HepG2 (cell line): ENCODE results near the gene RMND5A. TPM values are rescaled to one million over a fixed set of nuclear protein-coding genes. Genes with fewer than 3 reads are reported as not detected.

Source experiments
- ARNT ChIP-seq: fragments of 450-650 bp; IDR thresholded peaks from 2 replicates; pipeline ENCODE4 v1.6.1; 2017
- FOXM1 ChIP-seq: sonication (generic); formaldehyde crosslinking; IDR thresholded peaks from 2 replicates; pipeline ENCODE4 v1.5.0; 2020; ENCODE audit warnings: missing genetic modification reagents
- FOXP1 ChIP-seq, 2 experiments: fragments of 450-650 bp in 1 of 2; IDR thresholded peaks; 2 replicates each; pipeline ENCODE4 v1.6.1; 2017 to 2018; ENCODE audit warnings: antibody characterized with exemption in 1 of 2
- LCORL ChIP-seq, 2 experiments: fragments of 450-650 bp in 1 of 2; sonication (generic) in 1 of 2; formaldehyde crosslinking in 1 of 2; IDR thresholded peaks; 2 replicates each; pipeline versions ENCODE4 v1.5.0 to v1.6.1; 2017 to 2020; ENCODE audit warnings: antibody characterized with exemption in 1 of 2, missing genetic modification reagents in 1 of 2
- MYNN ChIP-seq: sonication (generic); formaldehyde crosslinking; IDR thresholded peaks from 2 replicates; pipeline ENCODE4 v1.4.0; 2020; ENCODE audit warnings: mild to moderate bottlenecking, low read depth, missing genetic modification reagents
- SCMH1 ChIP-seq: sonication (generic); formaldehyde crosslinking; IDR thresholded peaks from 2 replicates; pipeline ENCODE4 v1.9.0; 2021; ENCODE audit warnings: missing genetic modification reagents, mild to moderate bottlenecking, borderline replicate concordance
- SNAPC2 ChIP-seq: sonication (generic); formaldehyde crosslinking; IDR thresholded peaks from 2 replicates; pipeline ENCODE4 v1.8.1; 2022; ENCODE audit warnings: mild to moderate bottlenecking, missing genetic modification reagents
- ZBTB8A ChIP-seq: sonication (generic); formaldehyde crosslinking; IDR thresholded peaks from 2 replicates; pipeline ENCODE4 v1.4.0; 2020; ENCODE audit warnings: mild to moderate bottlenecking, low read depth, missing genetic modification reagents, borderline replicate concordance
- ZFX ChIP-seq: sonication (generic); formaldehyde crosslinking; IDR thresholded peaks from 2 replicates; pipeline ENCODE4 v1.4.0; 2020; ENCODE audit warnings: mild to moderate bottlenecking, low read depth, missing genetic modification reagents, moderate library complexity
- ZNF775 ChIP-seq: sonication (generic); formaldehyde crosslinking; IDR thresholded peaks from 2 replicates; pipeline ENCODE4 v1.4.0; 2020; ENCODE audit warnings: missing genetic modification reagents, mild to moderate bottlenecking, moderate library complexity, borderline replicate concordance
- polyA plus RNA-seq, 8 experiments: library from polyadenylated mRNA; depleted of rRNA in 3 of 8; stranded (reverse) in 7 of 8; unstranded in 1 of 8; fragments of >200 nt; fragmentation: Illumina TruSeq in 4 of 8; extraction: Trizol in 4 of 8; gene quantifications; 2 replicates each; pipeline versions ENCODE4 v1.2.1 to v1.2.3, GENCODE V29; 2011 to 2016; ENCODE audit warnings: low read depth in 4 of 8, missing spikeins in 1 of 8, mixed read lengths in 1 of 8; ENCODE audit not compliant: insufficient read depth in 1 of 8
- total RNA-seq, 5 experiments: library from RNA; depleted of rRNA; stranded (reverse); fragments of >200 nt; fragmentation: Illumina TruSeq; extraction: Trizol; gene quantifications; 2 replicates each; pipeline ENCODE4 v1.2.3, GENCODE V29; 2016; ENCODE audit warnings: low read depth in 1 of 5
- TF ChIP-seq, protein P1 (sequence below): sonication (generic); formaldehyde crosslinking; IDR thresholded peaks from 2 replicates; pipeline ENCODE4 v1.5.0; 2020; ENCODE audit warnings: missing genetic modification reagents
- TF ChIP-seq, protein P2 (sequence below): sonication (generic); formaldehyde crosslinking; IDR thresholded peaks from 2 replicates; pipeline ENCODE4 v1.5.0; 2020; ENCODE audit warnings: missing genetic modification reagents
- TF ChIP-seq, protein P3 (sequence below): sonication (generic); formaldehyde crosslinking; IDR thresholded peaks from 2 replicates; pipeline ENCODE4 v1.4.0; 2020; ENCODE audit warnings: missing genetic modification reagents, mild to moderate bottlenecking, borderline replicate concordance
- TF ChIP-seq, protein P4 (sequence below): sonication (generic); formaldehyde crosslinking; IDR thresholded peaks from 2 replicates; pipeline ENCODE4 v1.4.0; 2020; ENCODE audit warnings: missing genetic modification reagents
- TF ChIP-seq, protein P5 (sequence below): sonication (generic); formaldehyde crosslinking; IDR thresholded peaks from one replicate; pipeline ENCODE4 v1.5.1; 2020; ENCODE audit warnings: mild to moderate bottlenecking, missing genetic modification reagents; ENCODE audit errors: not compliant biosample characterization

RMND5A gene
- total and polyA plus RNA-seq, 2 of the 13 experiments (the other 11 are each of a cell fraction or from before 2014, with no cell fraction given): 31.0 to 66.4 TPM

DNA sequence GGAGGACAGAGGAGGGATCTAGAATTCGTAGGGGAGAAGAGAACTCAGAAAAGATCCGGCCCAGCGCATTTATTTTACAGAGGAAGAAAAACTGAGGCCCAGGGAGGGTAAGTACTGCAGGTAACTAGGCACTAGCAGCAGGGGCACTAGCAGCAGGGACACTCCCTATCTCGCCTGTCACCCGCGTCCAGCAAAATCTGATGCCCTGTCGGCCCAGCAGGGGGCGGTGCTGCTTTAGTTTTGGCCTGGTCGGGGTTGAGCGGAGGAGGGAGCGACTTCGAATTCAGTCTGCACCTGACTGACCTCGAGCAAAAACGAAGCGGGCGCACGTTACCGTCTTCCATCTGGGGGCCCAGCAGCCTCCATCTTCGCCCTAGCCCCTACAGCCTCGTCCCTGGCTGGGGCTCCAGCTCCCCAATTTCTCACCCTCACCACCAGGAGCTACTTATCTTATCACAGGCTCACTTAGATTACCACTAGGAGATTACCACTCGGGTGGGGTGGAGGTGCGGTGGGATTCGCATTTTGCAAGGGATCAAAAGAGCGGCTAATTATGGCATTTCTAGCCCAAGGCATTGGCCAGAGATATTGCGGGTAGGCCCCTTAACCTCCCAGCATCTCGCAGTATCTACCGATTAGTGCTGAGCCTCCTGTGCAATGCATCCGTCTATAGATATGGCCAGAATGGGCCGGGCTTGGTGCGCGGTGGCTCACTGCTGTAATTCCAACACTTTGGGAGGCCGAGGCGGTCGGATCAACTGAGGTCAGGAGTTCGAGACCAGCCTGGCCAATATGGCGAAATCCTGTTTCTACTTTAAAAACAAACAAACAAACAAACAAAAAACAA is 88.4 kb downstream of the RMND5A start (continued):
- TF ChIP-seq ZNF775: no peak
- TF ChIP-seq FOXP1 (IDR thresholded peaks at IDR 0.05): no peak
- no peak for TF ChIP-seq FOXP1 (CRISPR knock-in tag; IDR thresholded peaks at IDR 0.05)
- no peak for TF ChIP-seq MYNN (CRISPR knock-in tag)
- peak; percentile 55; the same call in 1 of the 2 replicates for TF ChIP-seq ZFX
- no peak for TF ChIP-seq FOXM1 (CRISPR knock-in tag)
- TF ChIP-seq, protein P1, sequence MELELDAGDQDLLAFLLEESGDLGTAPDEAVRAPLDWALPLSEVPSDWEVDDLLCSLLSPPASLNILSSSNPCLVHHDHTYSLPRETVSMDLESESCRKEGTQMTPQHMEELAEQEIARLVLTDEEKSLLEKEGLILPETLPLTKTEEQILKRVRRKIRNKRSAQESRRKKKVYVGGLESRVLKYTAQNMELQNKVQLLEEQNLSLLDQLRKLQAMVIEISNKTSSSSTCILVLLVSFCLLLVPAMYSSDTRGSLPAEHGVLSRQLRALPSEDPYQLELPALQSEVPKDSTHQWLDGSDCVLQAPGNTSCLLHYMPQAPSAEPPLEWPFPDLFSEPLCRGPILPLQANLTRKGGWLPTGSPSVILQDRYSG (CRISPR knock-in tag): no peak
- TF ChIP-seq, protein P2, sequence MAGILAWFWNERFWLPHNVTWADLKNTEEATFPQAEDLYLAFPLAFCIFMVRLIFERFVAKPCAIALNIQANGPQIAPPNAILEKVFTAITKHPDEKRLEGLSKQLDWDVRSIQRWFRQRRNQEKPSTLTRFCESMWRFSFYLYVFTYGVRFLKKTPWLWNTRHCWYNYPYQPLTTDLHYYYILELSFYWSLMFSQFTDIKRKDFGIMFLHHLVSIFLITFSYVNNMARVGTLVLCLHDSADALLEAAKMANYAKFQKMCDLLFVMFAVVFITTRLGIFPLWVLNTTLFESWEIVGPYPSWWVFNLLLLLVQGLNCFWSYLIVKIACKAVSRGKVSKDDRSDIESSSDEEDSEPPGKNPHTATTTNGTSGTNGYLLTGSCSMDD: no peak
- TF ChIP-seq, protein P3, sequence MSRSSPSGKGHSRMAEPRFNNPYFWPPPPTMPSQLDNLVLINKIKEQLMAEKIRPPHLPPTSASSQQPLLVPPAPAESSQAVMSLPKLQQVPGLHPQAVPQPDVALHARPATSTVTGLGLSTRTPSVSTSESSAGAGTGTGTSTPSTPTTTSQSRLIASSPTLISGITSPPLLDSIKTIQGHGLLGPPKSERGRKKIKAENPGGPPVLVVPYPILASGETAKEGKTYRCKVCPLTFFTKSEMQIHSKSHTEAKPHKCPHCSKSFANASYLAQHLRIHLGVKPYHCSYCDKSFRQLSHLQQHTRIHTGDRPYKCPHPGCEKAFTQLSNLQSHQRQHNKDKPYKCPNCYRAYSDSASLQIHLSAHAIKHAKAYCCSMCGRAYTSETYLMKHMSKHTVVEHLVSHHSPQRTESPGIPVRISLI (CRISPR knock-in tag): peak; percentile 63; the same call in 1 of the 2 replicates
- TF ChIP-seq, protein P4, sequence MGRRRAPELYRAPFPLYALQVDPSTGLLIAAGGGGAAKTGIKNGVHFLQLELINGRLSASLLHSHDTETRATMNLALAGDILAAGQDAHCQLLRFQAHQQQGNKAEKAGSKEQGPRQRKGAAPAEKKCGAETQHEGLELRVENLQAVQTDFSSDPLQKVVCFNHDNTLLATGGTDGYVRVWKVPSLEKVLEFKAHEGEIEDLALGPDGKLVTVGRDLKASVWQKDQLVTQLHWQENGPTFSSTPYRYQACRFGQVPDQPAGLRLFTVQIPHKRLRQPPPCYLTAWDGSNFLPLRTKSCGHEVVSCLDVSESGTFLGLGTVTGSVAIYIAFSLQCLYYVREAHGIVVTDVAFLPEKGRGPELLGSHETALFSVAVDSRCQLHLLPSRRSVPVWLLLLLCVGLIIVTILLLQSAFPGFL: no peak
- TF ChIP-seq ARNT: no peak
- TF ChIP-seq SNAPC2 (CRISPR knock-in tag): no peak
- no peak for TF ChIP-seq SCMH1
- TF ChIP-seq, protein P5, sequence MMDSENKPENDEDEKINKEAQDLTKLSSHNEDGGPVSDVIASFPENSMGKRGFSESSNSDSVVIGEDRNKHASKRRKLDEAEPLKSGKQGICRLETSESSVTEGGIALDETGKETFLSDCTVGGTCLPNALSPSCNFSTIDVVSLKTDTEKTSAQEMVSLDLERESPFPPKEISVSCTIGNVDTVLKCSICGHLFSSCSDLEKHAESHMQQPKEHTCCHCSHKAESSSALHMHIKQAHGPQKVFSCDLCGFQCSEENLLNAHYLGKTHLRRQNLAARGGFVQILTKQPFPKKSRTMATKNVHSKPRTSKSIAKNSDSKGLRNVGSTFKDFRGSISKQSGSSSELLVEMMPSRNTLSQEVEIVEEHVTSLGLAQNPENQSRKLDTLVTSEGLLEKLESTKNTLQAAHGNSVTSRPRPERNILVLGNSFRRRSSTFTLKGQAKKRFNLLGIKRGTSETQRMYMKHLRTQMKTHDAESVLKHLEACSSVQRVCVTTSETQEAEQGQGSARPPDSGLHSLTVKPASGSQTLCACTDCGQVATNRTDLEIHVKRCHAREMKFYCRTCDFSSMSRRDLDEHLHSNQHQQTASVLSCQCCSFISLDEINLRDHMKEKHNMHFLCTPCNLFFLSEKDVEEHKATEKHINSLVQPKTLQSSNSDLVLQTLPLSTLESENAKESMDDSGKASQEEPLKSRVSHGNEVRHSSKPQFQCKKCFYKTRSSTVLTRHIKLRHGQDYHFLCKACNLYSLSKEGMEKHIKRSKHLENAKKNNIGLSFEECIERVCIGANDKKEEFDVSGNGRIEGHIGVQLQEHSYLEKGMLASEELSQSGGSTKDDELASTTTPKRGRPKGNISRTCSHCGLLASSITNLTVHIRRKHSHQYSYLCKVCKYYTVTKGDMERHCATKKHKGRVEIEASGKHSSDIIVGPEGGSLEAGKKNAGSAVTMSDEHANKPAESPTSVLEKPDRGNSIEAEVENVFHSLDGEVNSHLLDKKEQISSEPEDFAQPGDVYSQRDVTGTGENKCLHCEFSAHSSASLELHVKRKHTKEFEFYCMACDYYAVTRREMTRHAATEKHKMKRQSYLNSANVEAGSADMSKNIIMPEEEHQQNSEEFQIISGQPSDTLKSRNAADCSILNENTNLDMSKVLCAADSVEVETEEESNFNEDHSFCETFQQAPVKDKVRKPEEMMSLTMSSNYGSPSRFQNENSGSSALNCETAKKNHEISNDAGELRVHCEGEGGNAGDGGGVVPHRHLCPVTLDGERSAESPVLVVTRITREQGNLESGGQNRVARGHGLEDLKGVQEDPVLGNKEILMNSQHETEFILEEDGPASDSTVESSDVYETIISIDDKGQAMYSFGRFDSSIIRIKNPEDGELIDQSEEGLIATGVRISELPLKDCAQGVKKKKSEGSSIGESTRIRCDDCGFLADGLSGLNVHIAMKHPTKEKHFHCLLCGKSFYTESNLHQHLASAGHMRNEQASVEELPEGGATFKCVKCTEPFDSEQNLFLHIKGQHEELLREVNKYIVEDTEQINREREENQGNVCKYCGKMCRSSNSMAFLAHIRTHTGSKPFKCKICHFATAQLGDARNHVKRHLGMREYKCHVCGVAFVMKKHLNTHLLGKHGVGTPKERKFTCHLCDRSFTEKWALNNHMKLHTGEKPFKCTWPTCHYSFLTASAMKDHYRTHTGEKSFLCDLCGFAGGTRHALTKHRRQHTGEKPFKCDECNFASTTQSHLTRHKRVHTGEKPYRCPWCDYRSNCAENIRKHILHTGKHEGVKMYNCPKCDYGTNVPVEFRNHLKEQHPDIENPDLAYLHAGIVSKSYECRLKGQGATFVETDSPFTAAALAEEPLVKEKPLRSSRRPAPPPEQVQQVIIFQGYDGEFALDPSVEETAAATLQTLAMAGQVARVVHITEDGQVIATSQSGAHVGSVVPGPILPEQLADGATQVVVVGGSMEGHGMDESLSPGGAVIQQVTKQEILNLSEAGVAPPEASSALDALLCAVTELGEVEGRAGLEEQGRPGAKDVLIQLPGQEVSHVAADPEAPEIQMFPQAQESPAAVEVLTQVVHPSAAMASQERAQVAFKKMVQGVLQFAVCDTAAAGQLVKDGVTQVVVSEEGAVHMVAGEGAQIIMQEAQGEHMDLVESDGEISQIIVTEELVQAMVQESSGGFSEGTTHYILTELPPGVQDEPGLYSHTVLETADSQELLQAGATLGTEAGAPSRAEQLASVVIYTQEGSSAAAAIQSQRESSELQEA (CRISPR knock-in tag): no peak
- no peak for TF ChIP-seq LCORL (IDR thresholded peaks at IDR 0.05)
- peak; percentile 65; the same call in 1 of the 2 replicates for TF ChIP-seq LCORL (CRISPR knock-in tag; IDR thresholded peaks at IDR 0.05)
- TF ChIP-seq ZBTB8A (CRISPR knock-in tag): no peak
